Activated CD4-positive, alpha-beta T cell treated with anti-CD3 and anti-CD28 coated beads, Interleukin-2, amount 10 ng/mL, durations not matched to agents 7 days and 5 days (primary cell): ENCODE measurements around the gene CGNL1. TPM values are rescaled to one million over a fixed set of nuclear protein-coding genes. Genes with fewer than 3 reads are reported as not detected.

ENCODE experiments used
- CTCF ChIA-PET: fragments of 350-600 bp; sonication (Branson Sonifier 250); formaldehyde crosslinking; loops from one replicate; lab custom pipeline; 2021; ENCODE audit warnings: antibody characterized with exemption; lab: Charles Lee
- POLR2A ChIA-PET: fragments of 350-600 bp; sonication (Branson Sonifier 250); formaldehyde crosslinking; loops from one replicate; lab custom pipeline; 2021; ENCODE audit warnings: antibody characterized with exemption; lab: Charles Lee
- DNase-seq: peaks from one replicate; pipeline ENCODE4 v3.0.0-alpha.2; 2020
- H3K27ac Mint-ChIP-seq: one replicate; pipeline ENCODE4 v1.8.0; 2021; ENCODE audit warnings: mild to moderate bottlenecking, moderate library complexity, mixed read lengths
- H3K27me3 Mint-ChIP-seq: one replicate; pipeline ENCODE4 v1.8.0; 2021; ENCODE audit warnings: mixed read lengths
- H3K36me3 Mint-ChIP-seq: one replicate; pipeline ENCODE4 v1.8.0; 2021; ENCODE audit warnings: low read depth, mixed read lengths
- H3K4me1 Mint-ChIP-seq: one replicate; pipeline ENCODE4 v1.8.0; 2021; ENCODE audit warnings: mixed read lengths
- H3K4me3 Mint-ChIP-seq: one replicate; pipeline ENCODE4 v1.8.0; 2021; ENCODE audit warnings: mild to moderate bottlenecking, moderate library complexity, mixed read lengths
- H3K9me3 Mint-ChIP-seq: one replicate; pipeline ENCODE4 v1.8.0; 2021; ENCODE audit warnings: mixed read lengths
- total RNA-seq, 2 experiments: library from RNA; stranded (reverse); gene quantifications; one replicate each; pipeline ENCODE4 v1.2.3, GENCODE V29; 2021

CGNL1 gene
- total RNA-seq, 2 experiments from 2014 or later: not detected

DNA sequence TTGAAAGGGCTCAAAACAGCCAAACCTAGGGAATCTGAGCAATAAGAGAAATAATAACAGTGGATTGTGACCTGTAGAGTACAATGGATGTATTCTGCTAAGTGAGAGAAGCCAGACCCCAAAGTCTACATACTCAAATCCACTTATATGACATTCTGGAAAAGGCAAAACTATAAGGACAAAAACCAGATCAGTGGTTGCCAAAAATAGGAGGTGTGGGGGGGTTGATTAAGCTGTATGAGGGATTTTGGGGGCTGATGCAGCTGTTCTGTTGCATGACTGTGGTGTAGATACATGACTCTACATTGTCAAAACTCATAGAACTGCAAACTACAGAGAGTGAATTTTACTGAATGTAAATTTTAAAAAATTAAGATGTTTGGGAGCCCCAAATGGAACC, 20.1 kb upstream of the CGNL1 start:
- no peaks in the 10 kb centered on the region for H3K4me1 Mint-ChIP-seq
- H3K27me3 Mint-ChIP-seq: peaks cover 5% of the 10 kb centered on the region
- no peaks in the 10 kb centered on the region for H3K9me3 Mint-ChIP-seq
- ChIA-PET CTCF (no interaction called here), POLR2A (no interaction called here)
- no peaks in the 10 kb centered on the region for H3K36me3 Mint-ChIP-seq
- no peak overlapping the region for H3K27ac Mint-ChIP-seq
- DNase-seq: no peak
- H3K4me3 Mint-ChIP-seq: no peak overlapping the region

DNA sequence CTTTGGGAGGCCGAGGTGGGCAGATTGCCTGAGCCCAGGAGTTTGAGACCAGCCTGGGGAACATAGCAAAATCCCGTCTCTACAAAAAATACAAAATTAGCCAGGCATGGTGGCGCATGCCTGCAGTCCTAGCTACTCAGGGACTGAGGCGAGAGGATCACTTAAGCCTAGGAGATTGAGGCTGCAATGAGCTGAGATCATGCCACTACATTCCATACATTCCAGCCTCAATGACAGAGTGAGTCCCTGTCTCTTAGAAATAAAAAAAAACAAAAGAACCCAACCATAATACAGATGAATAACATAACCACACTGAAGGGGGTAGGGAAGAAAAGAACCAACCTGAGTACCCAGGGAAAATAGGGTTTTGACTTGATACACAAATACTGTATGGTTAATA, 19.7 kb upstream of the CGNL1 start:
- H3K4me1 Mint-ChIP-seq: no peaks in the 10 kb centered on the region
- H3K4me3 Mint-ChIP-seq: no peak overlapping the region
- H3K36me3 Mint-ChIP-seq: no peaks in the 10 kb centered on the region
- CTCF ChIA-PET: no interaction called here
- H3K27ac Mint-ChIP-seq: no peak overlapping the region
- POLR2A ChIA-PET: no interaction called here
- DNase-seq: no peak
- no peaks in the 10 kb centered on the region for H3K9me3 Mint-ChIP-seq
- peaks cover 5% of the 10 kb centered on the region for H3K27me3 Mint-ChIP-seq

DNA sequence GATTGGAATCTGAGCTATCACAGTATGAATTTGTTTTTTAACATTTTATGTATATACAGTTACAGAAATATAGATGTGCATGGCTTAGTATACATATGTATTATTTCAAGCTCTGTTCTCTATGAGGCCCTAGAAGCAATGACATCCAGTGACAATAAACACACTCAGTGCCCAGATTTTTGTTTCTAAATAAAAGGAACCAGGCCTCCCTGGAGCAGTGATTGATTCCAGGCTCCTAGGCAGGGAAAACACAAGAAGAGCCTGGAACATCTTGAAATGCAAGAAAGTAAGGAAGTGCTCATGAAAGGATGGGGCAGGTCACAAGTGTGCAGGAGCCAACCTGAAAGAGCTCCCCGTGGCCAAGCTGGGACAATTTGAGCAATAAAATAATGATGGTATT, 18.5 kb upstream of the CGNL1 start:
- Mint-ChIP-seq H3K4me3 (no peak overlapping the region), H3K27me3 (peaks cover 5% of the 10 kb centered on the region)
- CTCF ChIA-PET: no interaction called here

GRCh38 chr15:57358571-57358970, 17.7 kb upstream of the CGNL1 start:
- Mint-ChIP-seq H3K27me3 (peaks cover 5% of the 10 kb centered on the region), H3K36me3 (no peaks in the 10 kb centered on the region), H3K27ac (no peak overlapping the region), H3K4me3 (no peak overlapping the region), H3K9me3 (no peaks in the 10 kb centered on the region), H3K4me1 (no peaks in the 10 kb centered on the region)
- POLR2A ChIA-PET: no interaction called here
- DNase-seq: no peak
- CTCF ChIA-PET: no interaction called here

More for the DNA sequence above, 18.5 kb upstream of the CGNL1 start:
- H3K27ac Mint-ChIP-seq: no peak overlapping the region
- DNase-seq: no peak
- no peaks in the 10 kb centered on the region for H3K36me3 Mint-ChIP-seq
- no peaks in the 10 kb centered on the region for H3K9me3 Mint-ChIP-seq
- POLR2A ChIA-PET: no interaction called here
- no peaks in the 10 kb centered on the region for H3K4me1 Mint-ChIP-seq

GRCh38 chr15:57363661-57364060, 12.6 kb upstream of the CGNL1 start:
- Mint-ChIP-seq H3K36me3 (no peaks in the 10 kb centered on the region), H3K4me1 (no peaks in the 10 kb centered on the region), H3K27me3 (no peaks in the 10 kb centered on the region), H3K4me3 (no peak overlapping the region), H3K9me3 (no peaks in the 10 kb centered on the region), H3K27ac (no peak overlapping the region)
- DNase-seq: no peak
- CTCF ChIA-PET: interaction anchor here (1.5 kb wide), 1 partner anchor 22 kb away, joined by 3 read pairs; no protein-coding TSS in a partner anchor
- POLR2A ChIA-PET: no interaction called here

DNA sequence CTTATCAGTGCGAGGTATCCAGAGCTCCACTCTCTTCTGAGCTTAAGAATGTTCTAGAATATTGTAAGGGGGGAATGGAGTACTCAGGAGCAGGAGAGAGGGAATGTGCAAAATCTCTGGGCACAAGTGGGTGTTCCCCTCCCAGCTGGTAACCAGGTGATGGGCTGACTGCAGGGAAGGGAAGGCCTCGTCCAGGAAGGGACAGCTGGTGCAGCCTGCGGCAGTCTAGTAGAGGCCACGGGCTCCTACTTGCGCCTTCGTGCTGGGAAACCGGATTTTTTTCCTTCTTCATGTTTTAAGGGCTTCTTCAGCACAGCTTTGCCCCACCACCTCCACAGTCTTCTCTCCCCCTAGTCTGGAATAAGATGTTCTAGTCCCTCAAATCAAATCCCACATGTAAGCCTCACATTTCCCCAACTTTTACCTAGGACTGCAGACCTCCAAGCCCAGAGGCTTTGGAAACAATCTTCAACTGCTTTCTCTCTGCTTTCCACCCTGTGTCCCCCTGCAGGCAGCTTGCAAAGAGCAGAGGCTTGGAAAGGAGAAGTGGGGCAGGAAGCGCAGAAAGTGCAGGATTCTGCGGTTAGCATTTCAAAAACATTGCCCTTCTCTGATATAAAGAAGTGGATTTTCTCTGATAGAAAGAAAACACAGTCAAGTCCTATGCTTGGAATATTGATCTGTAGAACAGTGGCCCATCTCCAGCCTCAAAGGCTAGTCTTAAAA, 11.9 kb upstream of the CGNL1 start:
- POLR2A ChIA-PET: no interaction called here
- Mint-ChIP-seq H3K4me1 (no peaks in the 10 kb centered on the region), H3K27ac (no peak overlapping the region), H3K4me3 (no peak overlapping the region), H3K27me3 (no peaks in the 10 kb centered on the region), H3K36me3 (no peaks in the 10 kb centered on the region), H3K9me3 (no peaks in the 10 kb centered on the region)
- no peak for DNase-seq
- CTCF ChIA-PET: no interaction called here

DNA sequence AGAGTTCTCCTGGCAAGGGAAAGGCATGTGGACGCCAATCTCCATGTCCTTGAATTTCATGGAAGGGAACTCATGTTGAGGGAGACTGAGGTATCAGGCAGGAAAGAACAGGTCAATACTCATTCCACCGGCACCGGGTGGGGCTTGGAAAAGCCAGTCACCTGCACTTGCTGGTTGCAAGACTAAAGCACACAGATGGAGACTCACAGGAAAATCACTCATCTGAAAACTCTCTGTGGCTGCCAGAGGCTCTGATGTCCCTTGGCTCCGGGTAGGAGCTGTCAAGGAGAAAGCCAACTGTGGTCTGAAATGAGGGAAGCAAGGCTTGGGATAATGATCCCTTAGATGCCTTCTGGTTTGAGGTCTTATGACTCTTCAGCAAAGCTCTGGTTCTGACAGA, 8.7 kb upstream of the CGNL1 start:
- Mint-ChIP-seq H3K27ac (no peak overlapping the region), H3K4me3 (no peak overlapping the region), H3K4me1 (no peaks in the 10 kb centered on the region), H3K27me3 (peaks cover 5% of the 10 kb centered on the region), H3K36me3 (no peaks in the 10 kb centered on the region), H3K9me3 (no peaks in the 10 kb centered on the region)
- DNase-seq: no peak
- POLR2A ChIA-PET: no interaction called here
- CTCF ChIA-PET: interaction anchor here (0.7 kb wide), 1 partner anchor 60 kb away, joined by 5 read pairs; no protein-coding TSS in a partner anchor

DNA sequence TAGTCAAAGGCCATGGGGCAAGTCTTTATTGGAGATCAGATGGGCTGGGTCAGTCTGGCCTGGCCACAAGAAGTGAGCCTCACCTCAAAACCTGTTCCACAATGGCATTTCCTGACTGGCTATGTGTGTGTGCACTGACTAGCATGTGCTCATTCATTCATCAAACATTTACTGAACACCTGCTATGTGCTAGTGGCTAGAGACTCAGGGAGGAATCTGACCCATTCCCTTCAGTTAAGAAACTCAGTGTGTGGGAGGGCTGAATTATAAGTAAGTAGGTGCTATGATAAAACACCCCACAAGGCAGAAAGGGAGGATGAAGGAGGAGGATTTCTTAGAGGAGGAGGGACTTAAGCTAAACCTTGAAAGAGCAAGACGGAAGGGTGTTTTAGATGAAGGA, 5.4 kb upstream of the CGNL1 start:
- peaks cover 1% of the 10 kb centered on the region for H3K36me3 Mint-ChIP-seq
- no peaks in the 10 kb centered on the region for H3K9me3 Mint-ChIP-seq
- H3K4me1 Mint-ChIP-seq: peaks cover 2% of the 10 kb centered on the region
- POLR2A ChIA-PET: no interaction called here
- DNase-seq: no peak
- H3K27me3 Mint-ChIP-seq: peaks cover 27% of the 10 kb centered on the region
- H3K4me3 Mint-ChIP-seq: no peak overlapping the region
- no peak overlapping the region for H3K27ac Mint-ChIP-seq
- CTCF ChIA-PET: no interaction called here

GRCh38 chr15:57373251-57373881, 2.9 kb upstream of the CGNL1 start:
- ChIA-PET CTCF (no interaction called here), POLR2A (no interaction called here)
- Mint-ChIP-seq H3K27me3 (peaks cover 44% of the 10 kb centered on the region), H3K4me3 (no peak overlapping the region), H3K4me1 (peaks cover 8% of the 10 kb centered on the region), H3K9me3 (no peaks in the 10 kb centered on the region), H3K36me3 (peaks cover 2% of the 10 kb centered on the region), H3K27ac (no peak overlapping the region)
- DNase-seq: no peak

- Mint-ChIP-seq H3K4me3 (no peak overlapping the region), H3K9me3 (no peaks in the 10 kb centered on the region), H3K36me3 (peaks cover 2% of the 10 kb centered on the region), H3K27me3 (peaks cover 49% of the 10 kb centered on the region), H3K27ac (no peak overlapping the region), H3K4me1 (peaks cover 8% of the 10 kb centered on the region)
- POLR2A ChIA-PET: no interaction called here
- CTCF ChIA-PET: interaction anchor here (0.6 kb wide), 1 partner anchor 793 kb away, joined by 4 read pairs; no protein-coding TSS in a partner anchor
- DNase-seq: no peak
These were observed 2.4 kb upstream of the CGNL1 start for GRCh38 chr15:57373882-57374276.

DNA sequence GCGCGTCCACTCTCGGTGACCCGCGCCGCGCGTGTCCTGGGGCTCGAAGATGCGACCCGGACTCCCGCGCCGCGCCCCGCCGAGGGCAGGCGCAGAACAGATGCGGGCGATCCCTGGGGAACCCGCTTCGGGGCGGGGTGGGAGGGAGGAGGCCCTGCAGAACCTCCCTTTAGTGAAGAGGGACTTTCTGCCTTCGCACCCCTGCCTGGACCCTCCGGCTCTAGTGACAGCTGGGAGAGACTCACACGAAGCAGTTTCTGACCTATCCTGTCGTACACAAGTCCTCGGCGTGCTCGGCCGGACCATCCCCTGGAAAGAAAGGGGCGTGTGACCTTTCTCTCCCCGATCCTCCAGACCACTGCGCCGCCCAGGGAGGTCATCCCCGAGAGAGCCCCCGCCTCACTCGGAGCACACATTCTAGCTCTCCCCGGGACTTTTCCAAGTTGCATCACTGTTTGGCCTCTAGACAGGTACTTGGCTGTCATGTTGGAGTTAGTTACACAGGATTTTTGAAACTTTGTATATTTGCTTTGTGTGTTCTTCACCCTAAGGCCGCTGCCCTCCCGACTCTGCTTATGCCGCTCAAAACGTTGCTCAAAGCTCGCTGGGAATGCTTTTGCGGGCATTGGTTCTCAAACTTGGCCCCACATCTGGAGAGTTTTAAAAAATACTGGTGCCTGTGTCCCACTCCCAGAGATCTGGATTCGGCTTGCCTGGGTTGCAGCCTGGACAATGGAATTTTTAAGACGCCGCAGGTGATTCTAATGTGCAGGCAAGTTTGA, 582 bp downstream of the CGNL1 start:
- peak overlapping the region; percentile 23 for H3K4me3 Mint-ChIP-seq
- H3K27ac Mint-ChIP-seq: no peak overlapping the region
- ChIA-PET POLR2A (no interaction called here), CTCF (interaction anchor here (0.5 to 1.4 kb wide), 2 partner anchors 31 to 116 kb away, joined by 3 read pairs; no protein-coding TSS in a partner anchor)
- H3K9me3 Mint-ChIP-seq: no peaks in the 10 kb centered on the region
- H3K36me3 Mint-ChIP-seq: peaks cover 2% of the 10 kb centered on the region
- peaks cover 51% of the 10 kb centered on the region for H3K27me3 Mint-ChIP-seq
- peaks cover 8% of the 10 kb centered on the region for H3K4me1 Mint-ChIP-seq
- no peak for DNase-seq

DNA sequence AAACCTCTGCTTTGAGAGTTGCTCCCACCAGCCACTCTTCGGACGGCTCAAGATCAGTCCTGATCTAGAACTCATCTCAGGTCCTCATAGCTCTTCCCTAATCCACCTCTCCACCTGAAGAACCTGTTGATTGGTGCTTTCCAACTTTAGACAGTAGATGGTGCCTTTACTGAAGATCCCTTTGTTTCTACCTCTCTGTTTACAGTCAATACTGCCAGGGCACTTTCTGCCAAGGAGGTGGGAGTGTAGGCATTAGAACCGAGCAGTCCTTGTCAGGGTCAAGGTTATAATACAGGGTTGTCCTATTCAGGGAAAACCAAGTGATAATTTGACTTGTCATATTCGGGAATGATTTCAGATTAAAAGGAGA, 1.2 kb downstream of the CGNL1 start:
- peaks cover 8% of the 10 kb centered on the region for H3K4me1 Mint-ChIP-seq
- POLR2A ChIA-PET: no interaction called here
- H3K36me3 Mint-ChIP-seq: peaks cover 2% of the 10 kb centered on the region
- H3K27ac Mint-ChIP-seq: no peak overlapping the region
- peaks cover 51% of the 10 kb centered on the region for H3K27me3 Mint-ChIP-seq
- DNase-seq: no peak
- no peak overlapping the region for H3K4me3 Mint-ChIP-seq
- CTCF ChIA-PET: interaction anchor here (1.4 kb wide), 1 partner anchor 32 kb away, joined by 3 read pairs; no protein-coding TSS in a partner anchor
- H3K9me3 Mint-ChIP-seq: no peaks in the 10 kb centered on the region

GRCh38 chr15:57379487-57379886, 3.2 kb downstream of the CGNL1 start:
- ChIA-PET POLR2A (no interaction called here), CTCF (no interaction called here)
- H3K4me3 Mint-ChIP-seq: no peak overlapping the region
- no peaks in the 10 kb centered on the region for H3K9me3 Mint-ChIP-seq
- no peak for DNase-seq
- H3K27me3 Mint-ChIP-seq: peaks cover 42% of the 10 kb centered on the region
- H3K36me3 Mint-ChIP-seq: peaks cover 2% of the 10 kb centered on the region
- H3K27ac Mint-ChIP-seq: no peak overlapping the region
- H3K4me1 Mint-ChIP-seq: peaks cover 8% of the 10 kb centered on the region
